Bronchial smooth muscle cell (primary cell): ENCODE measurements around the gene NOS1. TPM values are rescaled to one million over a fixed set of nuclear protein-coding genes. Genes with fewer than 3 reads are reported as not detected.

Experiments
- total RNA-seq: library from RNA; depleted of rRNA; stranded (reverse); fragments of >200 nt; gene quantifications from 2 replicates; pipeline ENCODE4 v1.2.1, GENCODE V29; 2014

Gene NOS1
- total RNA-seq: not detected in 2 replicates

GRCh38 chr12:117361347-117361751 is at the start of gene NOS1:
NOS1 (minus strand) TSS chr12:117361626; CDS start chr12:117331069, 30,557 bp downstream.

GRCh38 chr12:117190210-117190781 is 171.1 kb downstream of the NOS1 start, which contains the start of gene FBXO21:
FBXO21 (minus strand) TSS chr12:117190470; CDS start chr12:117190456, 14 bp downstream.

Other genes with a start within 250 kb of the NOS1 start
- gene FBXO21, start 171.2 kb downstream of the NOS1 start, total RNA-seq: 117 and 168 TPM in 2 replicates